ENCODE results near the gene MYH16. TPM values are rescaled to one million over a fixed set of nuclear protein-coding genes. Genes with fewer than 3 reads are reported as not detected.

Gene MYH16
- total RNA-seq, 2 experiments from 2014 or later, result not detected

DNA sequence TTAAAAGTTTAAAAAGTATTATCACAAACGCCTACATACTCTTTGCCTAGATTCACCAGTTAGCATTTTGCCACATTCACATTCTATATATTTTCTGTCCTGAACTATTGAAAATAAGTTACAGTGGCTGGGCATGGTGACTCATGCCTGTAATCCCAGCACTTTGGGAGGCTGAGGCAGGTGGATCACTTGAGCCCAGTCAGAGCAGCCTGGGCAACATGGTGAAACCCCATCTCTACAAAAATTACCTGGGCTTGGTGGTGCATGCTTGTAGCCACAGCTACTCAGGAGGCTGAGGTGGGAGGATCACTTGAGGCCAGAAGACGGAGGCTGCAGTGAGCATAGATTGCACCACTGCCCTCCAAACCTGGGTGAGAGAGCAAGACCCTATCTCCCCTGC lies 58.4 kb downstream of the MYH16 start:
- no peak for ATAC-seq (ENCODE audit: poor library complexity)
- intact Hi-C loops (cut with DNase I, micrococcal nuclease), result no loop called here
- no peaks in the 10 kb centered on the region for H3K27me3 Mint-ChIP-seq
- no peaks in the 10 kb centered on the region for H3K9me3 Mint-ChIP-seq
- no peak for DNase-seq
- TF ChIP-seq, protein P1, sequence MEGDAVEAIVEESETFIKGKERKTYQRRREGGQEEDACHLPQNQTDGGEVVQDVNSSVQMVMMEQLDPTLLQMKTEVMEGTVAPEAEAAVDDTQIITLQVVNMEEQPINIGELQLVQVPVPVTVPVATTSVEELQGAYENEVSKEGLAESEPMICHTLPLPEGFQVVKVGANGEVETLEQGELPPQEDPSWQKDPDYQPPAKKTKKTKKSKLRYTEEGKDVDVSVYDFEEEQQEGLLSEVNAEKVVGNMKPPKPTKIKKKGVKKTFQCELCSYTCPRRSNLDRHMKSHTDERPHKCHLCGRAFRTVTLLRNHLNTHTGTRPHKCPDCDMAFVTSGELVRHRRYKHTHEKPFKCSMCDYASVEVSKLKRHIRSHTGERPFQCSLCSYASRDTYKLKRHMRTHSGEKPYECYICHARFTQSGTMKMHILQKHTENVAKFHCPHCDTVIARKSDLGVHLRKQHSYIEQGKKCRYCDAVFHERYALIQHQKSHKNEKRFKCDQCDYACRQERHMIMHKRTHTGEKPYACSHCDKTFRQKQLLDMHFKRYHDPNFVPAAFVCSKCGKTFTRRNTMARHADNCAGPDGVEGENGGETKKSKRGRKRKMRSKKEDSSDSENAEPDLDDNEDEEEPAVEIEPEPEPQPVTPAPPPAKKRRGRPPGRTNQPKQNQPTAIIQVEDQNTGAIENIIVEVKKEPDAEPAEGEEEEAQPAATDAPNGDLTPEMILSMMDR (IDR thresholded peaks at IDR 0.05), result no peak
- no peaks in the 10 kb centered on the region for H3K27me3 ChIP-seq (ENCODE audit: control insufficient read depth in 1 of 2, insufficient read depth in 2 of 2, low read length in 2 of 2)
- peaks cover 36% of the 10 kb centered on the region for H3K36me3 ChIP-seq (ENCODE audit: insufficient read depth, low read length)
- H3K4me1 ChIP-seq (ENCODE audit: insufficient read depth, low read length), result peaks cover 34% of the 10 kb centered on the region
- H3K27ac Mint-ChIP-seq, result peak overlapping the region; percentile 39
- no peak overlapping the region for H3K27ac ChIP-seq (ENCODE audit: low read depth in 1 of 2, low read length in 2 of 2)
- H3K4me3 ChIP-seq (ENCODE audit: low read length), result no peak overlapping the region
- ChIA-PET CTCF (no interaction called here), POLR2A (no interaction called here)
- H3K9me3 ChIP-seq (ENCODE audit: control insufficient read depth in 1 of 2, insufficient read depth in 1 of 2, low read length in 2 of 2), result no peaks in the 10 kb centered on the region
- H3K4me1 Mint-ChIP-seq (ENCODE audit: low read depth), result peaks cover 62% of the 10 kb centered on the region
- H3K4me3 Mint-ChIP-seq, result no peak overlapping the region
- peaks cover 50% of the 10 kb centered on the region for H3K36me3 Mint-ChIP-seq (ENCODE audit: low read depth)

DNA sequence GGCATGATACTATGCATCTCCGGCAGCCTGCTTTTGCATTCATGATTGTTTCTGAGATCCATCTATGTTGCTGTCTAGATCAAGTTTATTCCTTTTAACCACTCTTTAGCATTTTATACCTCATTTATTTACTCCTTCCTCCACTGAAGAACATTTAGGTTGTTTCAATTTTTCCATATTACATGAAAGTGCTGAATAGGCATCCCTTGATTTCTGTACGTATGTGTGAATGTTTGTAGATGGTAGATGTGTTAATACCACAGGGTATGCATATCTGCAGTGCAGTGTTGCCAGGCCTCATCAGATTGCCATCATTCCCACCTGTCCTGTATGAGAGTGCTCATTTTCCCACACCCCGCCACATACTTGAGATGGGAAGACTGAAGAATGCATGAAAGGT lies 67.0 kb downstream of the MYH16 start:
- H3K4me1 ChIP-seq (ENCODE audit: insufficient read depth, low read length), result no peaks in the 10 kb centered on the region
- H3K9me3 ChIP-seq (ENCODE audit: control insufficient read depth in 1 of 2, insufficient read depth in 1 of 2, low read length in 2 of 2), result no peaks in the 10 kb centered on the region
- no peak overlapping the region for H3K4me3 ChIP-seq (ENCODE audit: low read length)
- H3K4me3 Mint-ChIP-seq, result no peak overlapping the region
- H3K4me1 Mint-ChIP-seq (ENCODE audit: low read depth), result no peaks in the 10 kb centered on the region
- TF ChIP-seq, protein P1 (IDR thresholded peaks at IDR 0.05), result no peak
- no peak for ATAC-seq (ENCODE audit: poor library complexity)
- no peaks in the 10 kb centered on the region for H3K27me3 ChIP-seq (ENCODE audit: control insufficient read depth in 1 of 2, insufficient read depth in 2 of 2, low read length in 2 of 2)
- ChIA-PET CTCF (no interaction called here), POLR2A (no interaction called here)
- H3K9me3 Mint-ChIP-seq, result no peaks in the 10 kb centered on the region
- H3K27ac Mint-ChIP-seq, result no peak overlapping the region
- H3K27me3 Mint-ChIP-seq, result no peaks in the 10 kb centered on the region
- peaks cover 87% of the 10 kb centered on the region for H3K36me3 ChIP-seq (ENCODE audit: insufficient read depth, low read length)
- H3K27ac ChIP-seq (ENCODE audit: low read depth in 1 of 2, low read length in 2 of 2), result no peak overlapping the region
- DNase-seq, result no peak
- intact Hi-C loops (cut with DNase I, micrococcal nuclease), result no loop called here
- peaks cover 77% of the 10 kb centered on the region for H3K36me3 Mint-ChIP-seq (ENCODE audit: low read depth)

DNA sequence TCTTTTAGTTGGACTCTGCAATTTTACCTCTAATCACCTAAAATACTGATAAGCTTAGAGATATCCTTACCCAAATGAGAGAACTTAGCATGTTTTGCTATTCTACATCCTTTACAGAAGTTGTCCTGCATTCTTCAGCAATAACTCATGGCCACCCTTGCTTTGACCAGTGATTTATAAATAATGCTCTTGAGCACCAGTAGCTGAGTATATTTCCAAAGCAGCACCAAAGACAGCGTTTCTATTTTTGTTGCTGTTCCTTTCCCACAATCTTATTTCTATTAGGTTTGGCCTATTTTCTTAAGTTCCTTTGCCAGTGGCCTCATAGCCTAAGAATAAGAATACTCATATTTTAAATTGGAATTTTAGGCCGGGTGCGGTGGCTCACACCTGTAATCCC lies 68.0 kb downstream of the MYH16 start:
- peaks cover 90% of the 10 kb centered on the region for H3K36me3 ChIP-seq (ENCODE audit: insufficient read depth, low read length)
- ChIA-PET POLR2A (interaction anchor here (0.6 kb wide), 1 partner anchor 9 kb away, joined by 3 read pairs; no protein-coding TSS in a partner anchor), CTCF (interaction anchor here (1.1 kb wide), 1 partner anchor 11 kb away, joined by 4 read pairs; no protein-coding TSS in a partner anchor)
- H3K9me3 ChIP-seq (ENCODE audit: control insufficient read depth in 1 of 2, insufficient read depth in 1 of 2, low read length in 2 of 2), result no peaks in the 10 kb centered on the region
- Mint-ChIP-seq H3K9me3 (no peaks in the 10 kb centered on the region), H3K36me3 (ENCODE audit: low read depth) (peaks cover 79% of the 10 kb centered on the region), H3K27ac (no peak overlapping the region), H3K27me3 (no peaks in the 10 kb centered on the region), H3K4me1 (ENCODE audit: low read depth) (no peaks in the 10 kb centered on the region), H3K4me3 (no peak overlapping the region)
- no peaks in the 10 kb centered on the region for H3K27me3 ChIP-seq (ENCODE audit: control insufficient read depth in 1 of 2, insufficient read depth in 2 of 2, low read length in 2 of 2)
- ATAC-seq (ENCODE audit: poor library complexity), result no peak
- intact Hi-C loops (cut with DNase I, micrococcal nuclease), result no loop called here
- TF ChIP-seq, protein P1 (IDR thresholded peaks at IDR 0.05), result no peak
- DNase-seq, result no peak
- H3K4me1 ChIP-seq (ENCODE audit: insufficient read depth, low read length), result no peaks in the 10 kb centered on the region
- no peak overlapping the region for H3K27ac ChIP-seq (ENCODE audit: low read depth in 1 of 2, low read length in 2 of 2)
- no peak overlapping the region for H3K4me3 ChIP-seq (ENCODE audit: low read length)

Data from CD4-positive, alpha-beta T cell (primary cell).